Kidney epithelial cell (primary cell): ENCODE results near the gene TENM4. TPM values are rescaled to one million over a fixed set of nuclear protein-coding genes. Genes with fewer than 3 reads are reported as not detected.

Experiments
- DNase-seq: peaks from one replicate; pipeline ENCODE4 v3.0.0-alpha.2; 2010; ENCODE audit warnings: low read depth
- H3K27me3 ChIP-seq: 2 replicates; pipeline ENCODE4 v1.6.0; 2011; ENCODE audit warnings: low read length; ENCODE audit not compliant: control insufficient read depth, insufficient read depth
- H3K36me3 ChIP-seq: 2 replicates; pipeline ENCODE4 v1.5.1; 2011; ENCODE audit warnings: low read length; ENCODE audit not compliant: control insufficient read depth, insufficient read depth
- H3K4me3 ChIP-seq: 2 replicates; pipeline ENCODE4 v1.5.1; 2011; ENCODE audit warnings: low read depth, mild to moderate bottlenecking, control low read depth, low read length
- total RNA-seq: library from RNA; depleted of rRNA; stranded (reverse); fragments of >200 nt; gene quantifications from 2 replicates; pipeline ENCODE4 v1.2.3, GENCODE V29; 2015
- TF ChIP-seq, protein P1 (sequence below): IDR thresholded peaks from 2 replicates; pipeline ENCODE4 v1.5.1; 2011; ENCODE audit warnings: mild to moderate bottlenecking, moderate library complexity, low read length, control low read depth, inconsistent platforms; ENCODE audit not compliant: insufficient read depth, poor library complexity, severe bottlenecking

The TENM4 gene
- total RNA-seq: 35.3 and 49.4 TPM in 2 replicates

DNA sequence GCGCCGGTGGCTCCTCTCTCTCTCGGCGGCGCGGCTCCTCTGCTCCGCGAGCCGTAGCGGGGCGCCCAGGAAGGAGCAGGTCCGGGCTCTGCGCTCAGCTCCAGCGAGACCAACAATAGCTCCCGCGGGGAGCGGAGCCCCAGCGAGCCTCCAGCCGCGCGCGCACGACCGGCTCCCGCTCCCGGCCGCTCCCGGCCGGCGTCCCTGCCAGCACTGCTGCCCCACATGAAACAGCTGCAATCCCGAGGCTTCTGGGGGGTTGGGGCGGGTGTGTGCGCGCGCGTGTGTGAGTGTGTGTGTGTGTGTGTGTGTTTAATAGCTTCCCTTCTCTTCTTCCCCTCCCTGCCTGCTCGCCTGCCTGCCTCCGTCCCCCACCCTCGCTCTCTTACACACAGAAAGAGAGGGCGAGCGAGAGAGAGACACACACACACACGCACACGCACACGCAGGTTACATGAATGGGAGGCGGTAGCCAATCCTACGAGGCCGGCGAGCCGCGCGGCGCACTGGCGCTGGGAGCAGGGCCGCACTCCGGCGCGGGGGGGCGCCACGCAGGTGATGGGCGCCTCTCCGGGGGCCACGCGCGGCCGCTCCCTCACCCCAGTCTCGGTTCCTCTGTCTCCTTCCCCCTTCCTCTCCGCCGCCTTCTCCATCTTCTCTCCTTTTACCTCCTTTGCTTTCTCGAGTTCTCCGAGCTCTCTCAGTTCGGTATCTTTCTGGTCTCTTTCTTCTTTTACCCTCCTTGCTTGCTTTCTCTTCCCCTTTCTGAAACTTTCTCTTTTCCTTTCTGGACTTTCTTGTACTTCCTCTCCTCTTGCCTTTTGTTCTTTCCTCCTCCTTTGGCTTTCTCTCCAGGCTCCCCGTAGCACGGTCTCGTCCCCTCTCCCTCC, at the start of gene TENM4:
Gene TENM4, minus strand, starts transcription at position 460 of the 890 bp plus-strand sequence. CDS start 371,086 bp downstream, outside the sequence.
- TF ChIP-seq, protein P1, sequence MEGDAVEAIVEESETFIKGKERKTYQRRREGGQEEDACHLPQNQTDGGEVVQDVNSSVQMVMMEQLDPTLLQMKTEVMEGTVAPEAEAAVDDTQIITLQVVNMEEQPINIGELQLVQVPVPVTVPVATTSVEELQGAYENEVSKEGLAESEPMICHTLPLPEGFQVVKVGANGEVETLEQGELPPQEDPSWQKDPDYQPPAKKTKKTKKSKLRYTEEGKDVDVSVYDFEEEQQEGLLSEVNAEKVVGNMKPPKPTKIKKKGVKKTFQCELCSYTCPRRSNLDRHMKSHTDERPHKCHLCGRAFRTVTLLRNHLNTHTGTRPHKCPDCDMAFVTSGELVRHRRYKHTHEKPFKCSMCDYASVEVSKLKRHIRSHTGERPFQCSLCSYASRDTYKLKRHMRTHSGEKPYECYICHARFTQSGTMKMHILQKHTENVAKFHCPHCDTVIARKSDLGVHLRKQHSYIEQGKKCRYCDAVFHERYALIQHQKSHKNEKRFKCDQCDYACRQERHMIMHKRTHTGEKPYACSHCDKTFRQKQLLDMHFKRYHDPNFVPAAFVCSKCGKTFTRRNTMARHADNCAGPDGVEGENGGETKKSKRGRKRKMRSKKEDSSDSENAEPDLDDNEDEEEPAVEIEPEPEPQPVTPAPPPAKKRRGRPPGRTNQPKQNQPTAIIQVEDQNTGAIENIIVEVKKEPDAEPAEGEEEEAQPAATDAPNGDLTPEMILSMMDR: peak; percentile 20
- no peaks in the 10 kb centered on the region for H3K36me3 ChIP-seq
- H3K27me3 ChIP-seq: no peaks in the 10 kb centered on the region
- H3K4me3 ChIP-seq: peak within 1 kb of the TSS; percentile 98
- peak; percentile 76 for DNase-seq

DNA sequence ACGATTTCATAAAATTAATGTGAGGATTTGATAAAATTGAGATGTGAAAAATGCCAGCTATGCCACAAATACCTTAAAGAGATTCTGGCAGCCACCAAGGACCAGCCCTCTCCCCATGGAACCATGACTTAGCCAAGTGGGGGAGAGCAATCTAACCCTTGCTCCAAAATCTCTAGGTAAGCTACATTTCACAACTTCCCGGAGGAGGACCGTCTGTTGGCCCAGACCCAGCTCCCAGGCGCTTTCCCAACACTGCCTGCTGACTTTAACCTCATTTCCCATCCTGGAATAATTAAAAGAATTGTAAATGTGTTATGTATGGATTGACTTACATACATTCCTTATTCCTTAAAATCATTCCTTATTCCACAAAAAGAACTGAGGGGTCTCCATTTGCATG, 47.5 kb upstream of the TENM4 start:
- H3K36me3 ChIP-seq: no peaks in the 10 kb centered on the region
- TF ChIP-seq, protein P1: no peak
- H3K4me3 ChIP-seq: no peak overlapping the region
- no peaks in the 10 kb centered on the region for H3K27me3 ChIP-seq
- DNase-seq: no peak

DNA sequence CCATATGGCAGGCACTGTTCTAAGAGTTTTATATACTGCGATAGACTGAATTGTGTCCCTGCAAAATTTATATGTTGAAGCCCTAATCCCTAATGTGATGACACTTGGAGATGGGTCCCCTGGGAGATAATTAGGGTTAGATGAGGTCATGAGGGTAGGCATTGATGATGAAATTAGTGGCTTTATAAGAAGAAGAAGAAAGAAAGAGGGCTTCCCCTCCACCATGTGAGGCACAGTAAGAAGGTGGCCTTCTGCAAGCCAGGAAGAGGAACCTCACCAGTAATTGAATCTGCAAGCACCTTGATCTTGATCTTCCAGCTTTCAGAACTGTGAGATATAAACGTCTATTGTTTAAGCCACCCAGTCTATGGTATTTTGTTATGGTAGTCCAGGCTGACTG, 46.6 kb upstream of the TENM4 start:
- Histone ChIP-seq H3K36me3 (no peaks in the 10 kb centered on the region), H3K27me3 (no peaks in the 10 kb centered on the region), H3K4me3 (no peak overlapping the region)
- DNase-seq: no peak
- TF ChIP-seq, protein P1: no peak

DNA sequence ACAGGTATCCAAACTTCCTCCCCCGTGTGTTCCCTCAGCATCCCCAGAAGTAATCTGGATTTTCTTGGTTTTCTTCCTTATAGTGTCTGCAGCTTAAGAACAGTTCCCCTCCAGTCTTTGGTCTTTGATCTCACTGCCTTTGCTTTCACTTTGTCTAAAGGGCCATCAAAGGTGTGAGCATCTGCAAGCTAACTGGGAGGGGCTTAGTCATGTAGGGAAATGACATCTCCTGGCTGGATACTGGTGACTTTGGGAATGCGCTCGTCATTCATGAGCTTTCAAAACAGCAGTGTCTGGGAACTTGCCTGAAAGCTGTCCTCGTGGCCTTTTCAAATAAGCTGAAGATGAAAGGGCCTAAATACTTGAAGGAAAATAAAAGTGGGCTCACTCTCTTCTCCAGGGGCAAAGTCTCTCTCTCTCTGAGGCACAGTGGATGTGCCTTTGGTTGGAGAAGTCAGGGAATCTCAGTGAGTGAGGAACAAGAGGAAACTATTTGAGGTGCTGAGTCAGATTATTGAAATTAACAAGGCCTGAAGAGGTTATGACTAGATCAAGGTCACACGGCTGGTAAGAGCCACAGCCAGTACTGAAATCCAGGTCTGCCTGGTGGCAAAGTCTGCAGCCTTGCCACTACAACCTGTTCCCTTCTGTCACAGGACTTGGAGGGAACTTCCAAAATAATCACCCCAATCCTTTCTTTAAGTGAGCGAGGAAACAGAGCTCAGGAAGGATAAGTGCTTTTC, 45.6 kb upstream of the TENM4 start:
- TF ChIP-seq, protein P1: no peak
- Histone ChIP-seq H3K36me3 (no peaks in the 10 kb centered on the region), H3K27me3 (no peaks in the 10 kb centered on the region), H3K4me3 (no peak overlapping the region)
- DNase-seq: no peak

DNA sequence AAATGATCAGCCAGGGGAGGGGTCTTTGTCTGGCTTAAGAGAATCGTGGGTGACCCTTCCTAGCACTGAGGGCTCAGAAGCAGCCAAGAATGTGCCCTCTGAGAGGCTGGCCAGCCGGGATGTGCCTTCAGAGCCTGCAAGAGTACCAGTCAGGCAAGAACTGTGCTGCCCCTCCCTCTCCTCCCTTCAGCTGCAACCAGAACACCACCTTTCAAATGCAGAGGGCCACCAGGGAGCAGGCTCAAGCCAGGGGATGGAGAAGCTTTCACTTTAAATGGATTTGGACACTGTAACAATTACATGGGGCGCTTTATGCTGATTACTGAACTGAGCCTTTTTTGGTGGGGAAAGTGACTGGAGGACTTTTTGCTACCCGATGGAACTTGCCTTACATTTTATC, 44.9 kb upstream of the TENM4 start:
- no peak for DNase-seq
- no peak overlapping the region for H3K4me3 ChIP-seq
- no peaks in the 10 kb centered on the region for H3K36me3 ChIP-seq
- TF ChIP-seq, protein P1: no peak
- no peaks in the 10 kb centered on the region for H3K27me3 ChIP-seq
